CD4-positive, alpha-beta T cell treated with Interferon gamma for 1 hour (primary cell): ENCODE results near the gene OR2H2.

Experiments used
- DNase-seq: peaks from one replicate; pipeline ENCODE4 v3.0.0-alpha.2; 2020

The OR2H2 gene

DNA sequence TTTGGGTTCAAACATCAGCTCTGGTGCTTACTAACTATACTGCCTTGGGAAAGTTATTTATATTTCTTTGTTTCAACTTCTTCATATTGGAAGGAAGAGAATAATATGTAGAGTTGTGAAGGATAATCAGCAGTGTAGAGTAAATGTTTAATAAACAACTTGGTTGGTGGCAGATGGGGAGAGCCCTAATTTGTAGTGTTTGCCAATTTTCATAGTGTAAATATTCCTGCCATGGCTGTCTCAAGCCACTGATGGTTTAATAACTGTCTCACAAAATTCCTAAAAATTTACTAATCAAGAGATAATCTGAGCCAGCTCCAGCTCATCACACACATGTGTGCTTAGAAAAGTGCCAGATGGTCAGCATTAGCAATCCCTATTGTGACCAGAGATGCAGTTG, at the start of gene OR2H2:
TSS of gene OR2H2 (plus strand) at position 301 of the 400 bp plus-strand sequence. CDS start 2,824 bp downstream, outside the sequence.
- no peak for DNase-seq

DNA sequence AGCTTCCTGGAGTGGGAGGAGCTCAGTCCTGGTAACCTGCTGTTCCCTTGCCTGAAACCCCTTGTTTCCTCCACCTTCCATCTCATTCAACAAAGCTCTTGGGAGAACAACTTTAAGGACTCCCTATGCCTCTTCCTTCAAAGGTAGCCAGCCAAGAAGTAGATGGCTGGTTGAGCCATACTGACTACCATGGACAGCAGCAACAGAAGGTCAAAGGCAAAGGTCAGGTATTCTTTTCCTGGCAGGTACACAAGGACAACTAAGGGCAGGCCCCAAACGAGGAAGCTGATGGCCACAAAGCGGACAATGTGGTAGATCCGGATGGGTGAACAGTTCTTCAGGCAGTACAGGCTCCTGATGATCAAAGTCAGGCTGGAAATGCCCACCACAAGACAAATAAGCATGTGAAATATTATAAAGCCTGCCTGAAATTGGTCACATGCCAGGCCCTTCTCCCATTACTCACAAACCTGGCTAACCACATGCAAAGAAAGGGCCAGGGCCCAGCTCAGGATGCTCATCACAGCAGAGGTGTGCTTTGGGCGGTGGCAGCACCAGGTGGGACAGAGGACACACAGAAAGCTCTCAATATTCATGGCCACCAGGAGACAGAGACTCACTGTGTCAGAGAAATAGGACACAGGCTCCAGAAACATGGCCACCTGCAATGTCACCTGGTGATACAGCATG, 47.1 kb upstream of the OR2H2 start:
- DNase-seq, result no peak

DNA sequence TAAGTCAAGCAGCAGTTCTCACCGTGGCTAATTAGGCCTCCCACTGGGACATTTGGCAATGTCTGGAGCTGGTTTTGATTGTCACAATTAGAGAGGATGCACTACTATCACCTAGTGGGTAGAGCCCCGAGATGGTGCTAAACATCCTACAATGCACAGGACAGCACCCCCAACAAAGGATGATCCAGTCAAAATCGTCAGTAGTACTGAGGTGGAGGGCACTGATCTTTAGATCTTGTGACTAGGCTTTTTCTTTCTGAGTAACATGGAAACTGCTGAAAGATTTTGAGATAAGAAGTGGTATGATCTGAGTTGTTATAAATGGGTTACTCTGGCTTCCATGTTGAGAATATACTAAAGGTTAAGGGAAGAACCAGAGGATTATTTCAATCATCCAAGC, 37.3 kb upstream of the OR2H2 start:
- no peak for DNase-seq

DNA sequence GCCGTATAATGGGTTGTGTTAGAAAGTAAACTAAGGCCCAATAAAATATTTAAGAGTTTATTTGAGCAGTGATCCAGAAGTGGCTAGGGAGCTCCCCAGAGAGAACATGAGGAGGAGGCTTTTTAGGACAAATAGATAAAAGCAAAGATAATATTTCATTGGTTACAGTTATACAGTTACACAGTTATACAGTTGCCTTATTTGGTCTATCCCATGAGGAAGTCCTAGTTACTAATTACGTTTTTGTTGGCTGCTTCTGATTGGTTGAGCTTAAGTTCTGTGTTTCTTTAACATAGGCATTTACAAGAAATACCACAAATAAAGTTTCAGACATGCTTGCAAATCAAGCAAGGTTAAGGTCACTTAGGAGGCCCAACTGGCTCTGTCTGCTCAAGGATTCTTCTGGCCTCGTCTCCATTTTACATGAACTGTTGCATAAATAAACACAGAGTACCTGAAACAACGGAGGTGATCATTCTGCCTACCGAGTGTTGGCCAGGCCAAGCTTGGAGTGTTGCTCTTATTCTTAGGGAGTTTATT, 32.3 kb upstream of the OR2H2 start:
- peak; percentile 30 for DNase-seq

DNA sequence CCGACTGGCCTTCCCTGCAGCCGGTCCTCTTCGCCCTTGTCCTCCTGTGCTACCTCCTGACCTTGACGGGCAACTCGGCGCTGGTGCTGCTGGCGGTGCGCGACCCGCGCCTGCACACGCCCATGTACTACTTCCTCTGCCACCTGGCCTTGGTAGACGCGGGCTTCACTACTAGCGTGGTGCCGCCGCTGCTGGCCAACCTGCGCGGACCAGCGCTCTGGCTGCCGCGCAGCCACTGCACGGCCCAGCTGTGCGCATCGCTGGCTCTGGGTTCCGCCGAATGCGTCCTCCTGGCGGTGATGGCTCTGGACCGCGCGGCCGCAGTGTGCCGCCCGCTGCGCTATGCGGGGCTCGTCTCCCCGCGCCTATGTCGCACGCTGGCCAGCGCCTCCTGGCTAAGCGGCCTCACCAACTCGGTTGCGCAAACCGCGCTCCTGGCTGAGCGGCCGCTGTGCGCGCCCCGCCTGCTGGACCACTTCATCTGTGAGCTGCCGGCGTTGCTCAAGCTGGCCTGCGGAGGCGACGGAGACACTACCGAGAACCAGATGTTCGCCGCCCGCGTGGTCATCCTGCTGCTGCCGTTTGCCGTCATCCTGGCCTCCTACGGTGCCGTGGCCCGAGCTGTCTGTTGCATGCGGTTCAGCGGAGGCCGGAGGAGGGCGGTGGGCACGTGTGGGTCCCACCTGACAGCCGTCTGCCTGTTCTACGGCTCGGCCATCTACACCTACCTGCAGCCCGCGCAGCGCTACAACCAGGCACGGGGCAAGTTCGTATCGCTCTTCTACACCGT, 31.5 kb upstream of the OR2H2 start:
- DNase-seq, result peak; percentile 62

DNA sequence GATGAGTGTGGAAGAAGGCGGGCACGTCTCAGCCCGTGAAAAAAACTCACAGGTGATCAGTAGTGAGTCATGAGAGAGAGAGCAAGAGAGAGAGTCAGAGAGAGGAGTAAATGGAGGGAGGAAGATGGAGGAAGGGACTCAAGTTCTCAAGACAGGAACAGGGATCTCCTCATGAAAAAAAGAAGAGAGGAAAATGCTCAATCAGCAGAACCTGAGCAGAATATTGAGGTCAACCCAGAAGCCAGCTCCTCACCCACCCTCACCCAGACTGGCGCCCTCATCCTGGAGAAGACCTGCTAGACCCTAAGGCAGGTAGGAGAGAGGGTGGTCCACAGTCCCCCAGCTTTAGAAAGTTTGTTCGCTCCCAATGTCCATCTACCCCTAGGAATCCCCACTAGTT, 30.2 kb upstream of the OR2H2 start:
- DNase-seq, result no peak

DNA sequence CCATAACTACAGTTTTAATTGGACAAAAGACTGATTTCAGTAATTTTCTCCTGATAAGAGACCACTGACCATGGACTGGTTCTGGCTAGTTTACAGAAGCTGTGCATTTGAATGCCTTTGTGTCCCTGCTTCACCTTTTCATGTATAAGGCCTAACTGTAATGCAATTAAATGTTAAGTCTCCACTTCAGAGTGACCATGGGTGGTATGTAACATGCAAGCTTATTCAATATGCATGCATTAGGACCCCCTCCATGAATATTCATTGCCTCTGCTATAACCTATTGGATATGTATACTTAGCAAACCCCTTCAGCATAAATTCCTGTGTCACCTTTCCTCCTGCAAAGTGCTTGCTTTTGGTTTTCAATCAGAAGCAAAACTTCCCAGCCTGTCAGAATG, 27.6 kb upstream of the OR2H2 start:
- no peak for DNase-seq

DNA sequence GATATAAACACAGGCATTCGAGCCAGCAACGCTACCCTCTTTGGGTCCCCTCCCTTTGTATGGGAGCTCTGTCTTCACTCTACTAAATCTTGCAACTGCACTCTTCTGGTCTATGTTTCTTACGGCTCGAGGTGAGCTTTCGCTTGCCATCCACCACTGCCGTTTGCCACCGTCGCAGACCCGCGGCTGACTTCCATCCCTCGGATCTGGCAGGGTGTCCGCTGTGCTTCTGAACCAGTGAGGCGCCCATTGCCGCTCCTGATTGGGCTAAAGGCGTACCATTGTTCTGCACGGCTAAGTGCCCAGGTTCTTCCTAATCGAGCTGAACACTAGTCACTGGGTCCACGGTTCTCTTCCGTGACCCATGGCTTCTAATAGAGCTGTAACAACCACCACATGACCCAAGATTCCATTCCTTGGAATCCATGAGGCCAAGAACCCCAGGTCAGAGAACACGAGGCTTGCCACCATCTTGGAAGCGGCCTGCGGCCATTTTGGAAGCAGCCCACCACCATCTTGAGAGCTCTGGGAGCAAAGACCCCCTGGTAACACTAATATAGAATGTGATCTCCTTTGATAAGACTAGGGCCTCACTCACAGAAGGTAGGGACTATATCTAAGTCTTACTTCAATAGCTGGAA, 26.4 kb upstream of the OR2H2 start:
- DNase-seq, result no peak

DNA sequence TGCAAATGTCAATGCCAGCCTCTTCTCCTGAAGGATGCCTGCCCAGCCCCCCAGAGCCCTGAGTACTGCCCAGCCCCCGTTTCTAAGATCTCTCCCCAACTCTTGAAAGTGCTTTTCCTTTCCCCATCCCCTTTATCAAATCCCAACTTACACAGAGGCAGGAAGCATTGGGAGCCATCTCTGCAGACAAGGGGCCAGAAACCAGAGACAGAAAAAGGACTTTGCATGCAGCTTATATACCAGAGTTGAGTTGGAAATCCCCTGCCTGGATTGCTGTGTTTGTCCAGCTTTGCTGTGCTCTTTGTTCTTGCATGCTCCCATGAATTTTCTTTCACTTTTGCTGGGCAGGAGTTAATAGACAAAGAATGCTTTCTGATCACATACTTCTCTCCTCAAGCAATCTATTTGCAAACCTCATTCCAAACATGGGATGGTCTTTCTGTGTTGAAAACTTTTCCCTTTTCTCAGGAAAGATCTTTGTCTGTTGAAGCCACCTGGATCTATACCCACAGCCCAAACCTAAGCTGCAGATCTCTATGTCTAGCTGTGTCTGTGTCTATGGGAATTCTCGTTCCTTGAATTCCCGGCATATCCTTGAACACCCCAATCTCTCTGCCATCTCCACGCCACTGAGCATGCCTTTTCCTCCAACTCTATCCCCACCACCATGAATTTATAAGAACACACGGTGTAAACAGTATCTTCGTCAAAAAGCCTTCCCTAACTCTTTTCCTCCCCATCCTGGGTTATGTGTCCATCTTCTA, 25.2 kb upstream of the OR2H2 start, which contains the start of gene UBD:
TSS of gene UBD (minus strand) at position 209 of the 764 bp plus-strand sequence. CDS start at position 178, 31 bp downstream.
- no peak for DNase-seq

DNA sequence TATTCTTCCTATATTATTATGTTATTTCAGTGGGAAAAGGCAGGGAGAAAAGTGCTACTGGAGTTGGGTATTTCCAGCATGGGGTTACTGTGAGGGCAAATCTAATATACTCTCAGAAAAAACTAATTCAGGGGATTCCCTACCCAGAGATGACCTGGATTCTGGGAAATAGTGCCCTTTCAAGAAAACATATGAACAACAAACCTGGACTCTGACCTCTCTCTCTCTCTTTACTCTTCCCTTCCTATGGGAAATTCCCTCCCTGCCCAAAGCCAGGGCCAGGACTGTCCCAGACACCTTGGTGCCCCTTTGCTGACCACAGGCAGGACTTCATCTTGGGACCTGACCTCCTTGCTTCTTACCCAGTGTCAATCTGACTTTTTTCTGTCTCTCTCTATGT, 23.8 kb upstream of the OR2H2 start:
- DNase-seq, result no peak

DNA sequence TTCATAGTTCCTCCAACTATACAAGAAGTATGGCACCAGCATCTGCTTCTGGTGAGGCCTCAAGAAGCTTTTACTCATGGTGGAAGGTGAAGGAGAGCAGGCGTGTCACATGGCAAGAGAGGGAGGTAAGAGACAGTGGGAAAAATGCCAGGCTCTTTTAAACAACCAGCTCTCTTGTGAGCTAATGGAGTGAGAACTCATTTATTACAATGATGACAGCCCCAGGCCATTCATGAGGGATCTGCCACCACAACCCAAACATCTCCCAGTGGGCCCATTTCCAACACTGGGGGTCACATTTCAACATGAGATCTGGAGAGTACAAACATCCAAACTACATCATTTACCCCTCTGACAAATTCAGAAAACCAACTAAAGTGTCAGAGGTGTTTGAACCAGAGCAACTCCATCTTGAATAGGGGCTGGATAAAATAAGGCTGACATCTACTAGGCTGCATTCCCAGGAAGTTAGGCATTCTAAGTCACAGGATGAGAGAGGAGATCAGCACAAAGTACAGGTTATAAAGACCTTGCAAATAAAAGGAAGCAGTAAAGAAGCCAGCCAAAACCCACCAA, 23.2 kb upstream of the OR2H2 start:
- DNase-seq, result no peak

DNA sequence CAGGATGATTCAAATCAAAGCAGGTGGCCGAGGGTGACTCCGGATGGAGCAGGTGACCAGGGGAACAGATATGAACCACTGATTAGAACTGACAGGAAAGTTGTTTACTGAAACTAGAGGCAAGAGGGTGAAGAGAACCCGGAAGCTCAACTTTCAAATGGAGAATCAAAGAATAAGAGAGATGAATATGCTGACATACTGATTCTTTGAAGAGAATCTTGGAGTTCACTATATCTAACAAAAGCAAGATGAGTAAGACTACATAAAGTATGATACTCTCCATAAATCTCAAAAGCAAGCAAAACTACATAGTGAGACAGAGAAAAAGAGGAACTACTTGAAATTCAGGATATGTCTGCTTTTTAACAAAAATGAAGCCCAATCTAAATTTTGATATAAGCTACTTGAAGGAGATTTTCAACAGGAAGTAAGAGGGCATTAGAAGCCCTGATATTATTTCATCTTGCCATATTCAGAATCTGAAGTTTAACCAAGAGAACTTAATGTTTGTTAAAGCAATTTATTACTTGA, 21.4 kb upstream of the OR2H2 start:
- DNase-seq, result no peak

DNA sequence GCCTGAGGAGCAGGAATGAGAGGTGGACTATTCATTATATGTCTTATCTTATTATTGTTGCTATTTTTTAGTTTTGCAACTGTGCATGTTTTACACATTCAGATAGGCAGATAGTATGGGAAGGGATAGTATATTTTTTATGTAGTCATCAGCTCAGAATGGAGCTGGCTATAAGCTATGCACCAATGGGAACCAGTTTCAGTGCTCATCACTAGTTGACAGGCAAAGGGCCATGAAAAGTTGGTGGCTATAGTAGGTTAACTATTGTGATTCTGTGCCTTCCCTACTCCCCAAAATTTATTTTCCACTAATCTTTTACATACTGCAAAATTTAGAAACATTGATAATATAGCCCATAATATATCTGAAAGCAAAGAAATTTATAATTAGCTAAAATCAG, 20.0 kb upstream of the OR2H2 start:
- DNase-seq, result no peak

DNA sequence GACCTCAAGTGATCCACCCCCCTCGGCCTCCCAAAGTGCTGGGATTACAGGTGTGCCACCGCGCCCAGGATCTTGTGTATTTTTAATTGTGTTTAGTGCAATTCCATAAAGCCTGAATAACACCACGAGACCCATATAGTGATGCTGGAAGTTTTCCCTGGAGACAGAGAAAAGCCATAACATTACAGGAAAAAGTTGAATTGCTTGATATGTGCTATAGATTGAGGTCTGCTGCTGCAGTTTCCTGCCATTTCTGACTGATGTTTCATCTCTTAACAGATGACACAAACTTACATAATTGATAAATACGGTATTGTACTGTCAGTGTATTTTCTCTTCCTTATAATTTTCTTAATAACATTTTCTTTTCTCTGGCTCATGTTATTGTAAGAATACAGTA, 18.1 kb upstream of the OR2H2 start:
- DNase-seq, result no peak

DNA sequence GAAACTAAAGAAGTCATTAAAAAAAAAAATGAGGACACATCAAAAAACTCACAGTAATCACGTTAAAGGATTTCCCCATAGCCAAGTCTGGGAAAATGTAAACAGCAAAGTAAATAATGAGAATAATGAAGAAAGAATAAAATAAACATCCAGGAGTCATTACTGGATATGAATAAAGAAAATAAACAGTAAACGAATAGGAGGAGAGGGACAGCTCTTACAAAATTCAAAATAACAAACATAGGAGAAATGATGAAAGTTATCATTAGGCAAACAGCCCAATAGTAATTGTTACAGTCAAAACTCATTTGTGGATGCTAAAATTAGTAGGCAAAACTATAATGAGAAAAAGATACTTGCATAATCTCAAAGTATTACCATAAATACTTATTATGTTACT, 17.4 kb upstream of the OR2H2 start:
- no peak for DNase-seq

DNA sequence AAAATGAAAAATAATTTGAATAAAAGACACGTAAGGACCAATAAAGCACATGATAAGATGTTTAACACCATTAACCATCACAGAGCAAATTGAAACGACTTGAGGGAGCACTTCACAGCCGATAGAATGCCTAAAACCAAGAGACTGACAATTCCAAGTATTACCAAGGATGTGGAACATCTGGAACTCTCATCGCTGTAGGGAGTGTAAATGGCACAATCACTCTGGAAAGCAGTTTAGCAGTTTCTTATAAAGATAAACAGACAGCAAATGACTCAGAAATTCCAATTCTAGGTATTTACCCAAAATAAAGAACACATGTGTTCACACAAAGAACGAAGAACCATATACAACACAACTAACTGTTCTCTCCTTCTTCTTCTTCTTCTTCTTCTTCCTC, 16.9 kb upstream of the OR2H2 start:
- DNase-seq, result no peak

DNA sequence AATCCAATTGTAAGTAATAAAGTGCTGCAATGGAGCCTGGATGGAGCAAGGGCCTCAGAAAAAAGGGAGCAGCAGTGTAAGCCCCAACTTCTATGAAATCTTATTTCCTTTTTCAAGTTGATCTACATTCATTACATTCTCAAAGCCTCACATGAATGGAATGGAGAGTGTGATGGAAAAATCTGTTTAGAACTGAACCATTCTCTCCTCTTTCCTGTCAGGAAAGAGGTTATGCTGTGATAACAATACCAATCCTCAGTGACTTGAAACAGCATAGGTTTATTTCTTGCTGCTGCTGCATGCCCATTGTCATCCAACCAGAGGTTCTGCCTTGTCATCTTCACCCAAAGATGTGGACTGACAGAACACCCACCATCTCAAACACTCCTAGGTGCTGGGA, 8.9 kb upstream of the OR2H2 start:
- no peak for DNase-seq

DNA sequence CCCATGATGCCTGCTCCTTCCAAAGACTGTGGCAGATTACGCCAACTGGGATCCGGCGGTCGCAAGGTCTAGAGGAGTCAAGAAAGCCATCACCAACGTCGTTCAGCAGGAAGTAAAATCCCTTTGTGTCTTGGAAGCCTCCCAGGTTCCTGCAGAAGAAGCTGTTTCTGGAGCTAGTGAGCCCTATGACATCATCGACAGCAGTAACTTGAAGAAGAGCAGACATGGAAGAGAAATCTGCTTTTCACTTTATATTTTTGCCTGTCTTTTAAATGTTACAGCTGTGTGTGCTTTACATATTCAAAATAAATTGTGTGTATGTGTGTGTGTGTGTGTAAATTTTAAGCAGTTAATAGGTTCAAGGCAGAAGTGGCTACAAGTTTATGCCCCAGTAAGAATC, 7.4 kb upstream of the OR2H2 start:
- DNase-seq, result no peak

DNA sequence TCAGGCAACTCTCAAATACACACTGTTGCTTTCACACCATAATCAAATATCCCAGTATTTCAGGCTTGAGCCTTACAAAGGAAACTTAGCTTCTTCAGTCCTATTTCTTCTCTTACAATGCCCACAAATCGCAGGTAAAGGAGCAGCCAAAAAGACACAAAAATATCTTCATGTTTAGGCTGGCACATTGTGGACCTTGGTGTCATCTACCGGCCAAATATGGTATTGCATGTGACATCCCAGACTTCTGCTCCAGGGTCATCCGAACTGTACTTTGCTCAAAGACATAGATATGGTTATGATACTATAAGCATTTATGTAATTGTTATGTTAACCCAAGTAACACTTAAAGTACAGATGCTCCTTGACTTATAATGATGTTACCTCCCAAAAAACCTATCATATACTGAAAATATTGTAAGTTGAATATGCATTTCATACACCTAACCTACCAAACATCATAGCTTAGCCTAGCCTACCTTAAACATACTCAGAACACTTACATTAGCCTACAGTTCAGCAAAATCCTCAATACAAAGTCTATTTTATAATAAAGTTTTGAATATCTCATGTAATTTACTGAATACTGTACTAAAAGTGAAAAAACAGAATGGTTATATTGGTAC, 4.6 kb downstream of the OR2H2 start:
- DNase-seq, result peak; percentile 32

DNA sequence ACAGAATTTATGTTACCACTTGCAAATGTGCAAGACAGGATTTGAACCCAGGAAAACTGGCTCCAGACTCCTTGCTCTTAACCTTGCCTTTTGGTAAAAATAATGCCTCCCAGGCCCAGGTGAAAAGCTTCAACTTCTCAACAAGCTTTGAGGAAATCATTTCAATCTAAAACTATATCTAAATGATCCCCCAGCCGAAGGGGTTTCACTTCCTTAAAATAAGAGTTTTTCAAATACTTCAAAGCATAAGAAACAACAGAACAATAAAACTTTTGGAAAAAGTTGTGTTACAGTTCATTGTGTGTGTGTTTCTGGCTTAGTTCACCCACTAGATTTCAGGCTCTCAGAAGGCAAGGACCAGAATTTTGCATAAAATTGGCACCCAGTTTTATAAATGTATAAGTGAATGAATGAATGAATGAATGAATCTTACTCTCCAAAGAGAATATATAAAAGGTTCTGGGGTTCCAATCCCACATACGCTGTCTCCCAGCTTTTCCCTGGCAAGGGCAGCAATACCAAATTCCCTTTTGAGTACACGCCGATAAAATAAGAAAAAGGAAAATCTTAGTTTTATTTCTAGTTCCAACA, 5.4 kb downstream of the OR2H2 start:
- no peak for DNase-seq

DNA sequence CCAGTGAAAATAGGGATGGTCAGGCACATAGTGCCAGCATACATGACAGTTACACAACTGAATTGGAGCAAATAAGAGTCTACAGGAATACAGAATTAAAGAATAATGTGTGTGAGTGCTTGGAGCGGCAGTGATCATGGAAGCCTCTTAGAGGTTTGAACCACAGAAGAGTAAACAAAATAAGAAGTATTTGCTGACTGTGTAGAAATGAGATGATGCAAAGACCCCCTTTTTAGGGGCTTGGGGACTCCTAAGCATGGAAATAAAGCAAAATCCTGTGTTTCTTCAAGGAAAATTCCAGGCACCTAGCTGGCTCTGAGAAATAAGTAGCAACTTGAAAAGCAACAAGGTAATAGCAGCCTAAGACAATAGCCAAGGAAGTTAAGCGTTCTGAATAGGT, 6.8 kb downstream of the OR2H2 start:
- no peak for DNase-seq
